Neural progenitor cell (in vitro differentiated cells): Measurements from ENCODE around the gene TTLL5.

Source experiments
- CTCF ChIP-seq: fragments of 200-600 bp; sonication (generic); IDR thresholded peaks from 2 replicates; pipeline ENCODE4 v1.5.1; 2017; ENCODE audit warnings: antibody characterized with exemption, mild to moderate bottlenecking
- EZH2 ChIP-seq: fragments of 200-600 bp; sonication (generic); IDR thresholded peaks from 2 replicates; pipeline ENCODE4 v1.6.1; 2017; ENCODE audit warnings: antibody characterized with exemption, mild to moderate bottlenecking, moderate library complexity
- EZH2phosphoT487 ChIP-seq: fragments of 200-600 bp; sonication (generic); IDR thresholded peaks from 2 replicates; pipeline ENCODE4 v1.6.1; 2017; ENCODE audit warnings: antibody characterized with exemption

GRCh38 chr14:75724414-75725204 is 63.6 kb downstream of the TTLL5 start:
- no peak for TF ChIP-seq CTCF
- TF ChIP-seq EZH2phosphoT487 = no peak
- TF ChIP-seq EZH2 = no peak
